IMR-90 (cell line): ENCODE results near the gene TPSD1.

ENCODE experiments used
- BHLHE40 ChIP-seq: fragments of 150-350 bp; IDR thresholded peaks from 2 replicates; pipeline ENCODE4 v1.6.1; 2016; ENCODE audit warnings: mild to moderate bottlenecking, low read depth, low read length
- CEBPB ChIP-seq: IDR thresholded peaks from 2 replicates; pipeline ENCODE4 v1.6.1; 2012; ENCODE audit warnings: low read depth, low read length, improper control_type of control experiment
- CHD1 ChIP-seq: IDR thresholded peaks from 2 replicates; pipeline ENCODE4 v1.6.1; 2012; ENCODE audit warnings: low read depth, low read length, improper control_type of control experiment
- ELK1 ChIP-seq: fragments of 150-350 bp; IDR thresholded peaks from 2 replicates; pipeline ENCODE4 v1.6.1; 2016; ENCODE audit warnings: low read depth, mild to moderate bottlenecking, low read length, moderate library complexity, borderline replicate concordance
- FOS ChIP-seq: fragments of 150-350 bp; IDR thresholded peaks from 2 replicates; pipeline ENCODE4 v1.6.1; 2016; ENCODE audit warnings: low read depth, low read length
- MAFK ChIP-seq: IDR thresholded peaks from 2 replicates; pipeline ENCODE4 v1.6.1; 2012; ENCODE audit warnings: low read depth, low read length, improper control_type of control experiment
- MAZ ChIP-seq: IDR thresholded peaks from 2 replicates; pipeline ENCODE4 v1.6.1; 2012; ENCODE audit warnings: low read depth, mild to moderate bottlenecking, low read length, improper control_type of control experiment, moderate library complexity, borderline replicate concordance
- MXI1 ChIP-seq: IDR thresholded peaks from 2 replicates; pipeline ENCODE4 v1.6.1; 2012; ENCODE audit warnings: low read depth, mild to moderate bottlenecking, low read length, moderate library complexity, borderline replicate concordance
- NFE2L2 ChIP-seq: fragments of 150-350 bp; IDR thresholded peaks from 2 replicates; pipeline ENCODE4 v1.6.1; 2016; ENCODE audit warnings: low read depth, mild to moderate bottlenecking, low read length
- POLR2A ChIP-seq: IDR thresholded peaks from 2 replicates; pipeline ENCODE4 v1.6.1; 2012; ENCODE audit warnings: mild to moderate bottlenecking, low read depth, low read length
- RAD21 ChIP-seq: IDR thresholded peaks from 2 replicates; pipeline ENCODE4 v1.6.1; 2012; ENCODE audit warnings: low read length, improper control_type of control experiment
- RCOR1 ChIP-seq: IDR thresholded peaks from 2 replicates; pipeline ENCODE4 v1.6.1; 2012; ENCODE audit warnings: mild to moderate bottlenecking, low read length, improper control_type of control experiment; ENCODE audit not compliant: insufficient replicate concordance
- RFX5 ChIP-seq: IDR thresholded peaks from 2 replicates; pipeline ENCODE4 v1.8.0; 2012; ENCODE audit warnings: low read depth, mild to moderate bottlenecking, low read length, moderate library complexity
- TF ChIP-seq, protein P1 (sequence below): conservative IDR thresholded peaks from 2 replicates; pipeline ENCODE4 v1.5.1; 2012; ENCODE audit warnings: mild to moderate bottlenecking, low read depth, low read length, improper control_type of control experiment

DNA sequence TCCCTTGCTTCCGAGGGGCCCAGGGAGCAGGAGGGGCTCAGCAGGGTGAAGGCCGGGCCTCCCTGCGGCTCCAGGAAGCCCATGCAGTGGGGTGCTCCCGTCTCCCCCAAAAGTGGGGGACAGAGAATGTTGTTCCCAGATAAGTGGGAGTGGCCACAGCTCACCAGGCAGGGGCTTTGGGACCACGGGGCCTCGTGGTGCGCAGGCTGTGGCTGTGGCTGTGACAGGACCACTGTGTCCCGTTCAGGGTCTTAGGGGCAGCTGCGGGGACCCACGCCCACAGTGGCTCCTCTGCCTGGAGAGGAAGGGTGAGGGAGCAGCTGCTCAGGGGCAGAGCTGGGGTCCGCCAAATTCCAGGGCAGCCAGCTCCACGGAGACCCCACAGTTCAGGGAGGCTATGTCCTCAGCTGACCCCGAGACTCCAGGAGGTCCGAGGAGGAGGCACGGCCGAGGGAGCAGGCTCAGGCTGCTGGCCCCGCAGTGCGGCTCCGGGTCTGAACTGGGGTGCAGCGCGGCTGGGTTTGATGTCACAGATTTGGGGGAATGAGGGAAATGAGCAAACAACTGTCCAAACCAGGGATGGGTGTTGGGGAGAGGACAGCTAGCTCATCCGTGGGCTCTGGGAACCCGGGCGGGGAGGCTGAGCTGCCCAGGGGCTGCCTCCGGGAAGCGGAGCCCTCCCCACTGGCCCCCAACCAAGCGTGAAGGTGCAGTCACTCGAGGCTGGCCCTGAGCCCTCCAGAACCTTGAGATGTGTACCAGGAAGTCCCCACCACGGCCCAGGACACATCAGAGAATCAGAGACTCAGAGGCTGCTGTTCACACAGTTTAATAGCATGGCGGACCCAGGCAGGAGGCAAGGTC is 23.4 kb downstream of the TPSD1 start:
- TF ChIP-seq NFE2L2: no peak
- TF ChIP-seq BHLHE40: no peak
- TF ChIP-seq, protein P1, sequence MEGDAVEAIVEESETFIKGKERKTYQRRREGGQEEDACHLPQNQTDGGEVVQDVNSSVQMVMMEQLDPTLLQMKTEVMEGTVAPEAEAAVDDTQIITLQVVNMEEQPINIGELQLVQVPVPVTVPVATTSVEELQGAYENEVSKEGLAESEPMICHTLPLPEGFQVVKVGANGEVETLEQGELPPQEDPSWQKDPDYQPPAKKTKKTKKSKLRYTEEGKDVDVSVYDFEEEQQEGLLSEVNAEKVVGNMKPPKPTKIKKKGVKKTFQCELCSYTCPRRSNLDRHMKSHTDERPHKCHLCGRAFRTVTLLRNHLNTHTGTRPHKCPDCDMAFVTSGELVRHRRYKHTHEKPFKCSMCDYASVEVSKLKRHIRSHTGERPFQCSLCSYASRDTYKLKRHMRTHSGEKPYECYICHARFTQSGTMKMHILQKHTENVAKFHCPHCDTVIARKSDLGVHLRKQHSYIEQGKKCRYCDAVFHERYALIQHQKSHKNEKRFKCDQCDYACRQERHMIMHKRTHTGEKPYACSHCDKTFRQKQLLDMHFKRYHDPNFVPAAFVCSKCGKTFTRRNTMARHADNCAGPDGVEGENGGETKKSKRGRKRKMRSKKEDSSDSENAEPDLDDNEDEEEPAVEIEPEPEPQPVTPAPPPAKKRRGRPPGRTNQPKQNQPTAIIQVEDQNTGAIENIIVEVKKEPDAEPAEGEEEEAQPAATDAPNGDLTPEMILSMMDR: no peak
- no peak for TF ChIP-seq POLR2A
- no peak for TF ChIP-seq FOS
- TF ChIP-seq MAFK: no peak
- TF ChIP-seq MAZ: no peak
- TF ChIP-seq RFX5: no peak
- TF ChIP-seq RCOR1: no peak
- TF ChIP-seq RAD21: no peak
- no peak for TF ChIP-seq MXI1
- no peak for TF ChIP-seq ELK1
- TF ChIP-seq CHD1: no peak
- no peak for TF ChIP-seq CEBPB
